Muscle of back (tissue), 11 donors: Measurements from ENCODE around the gene H2AZ1. TPM values are rescaled to one million over a fixed set of nuclear protein-coding genes. Genes with fewer than 3 reads are reported as not detected.

Experiments used
- DNase-seq, 3 donors: peaks; one replicate each; pipeline versions ENCODE4 v3.0.0 to v3.0.0-alpha.2; 2013
- polyA plus RNA-seq, 10 donors: library from polyadenylated mRNA; unstranded; fragments of 120-200 nt; gene quantifications; one replicate each; pipeline ENCODE4 v1.2.1, GENCODE V29; 2013; ENCODE audit not compliant: insufficient read length in 10 of 10

The H2AZ1 gene
- polyA plus RNA-seq, 10 donors, result 153 to 289 (median 194) TPM

- peak in 1 of 3 donors; percentile 5 for DNase-seq
Observed at GRCh38 chr4:99947608-99948007, 2.5 kb downstream of the H2AZ1 start.

GRCh38 chr4:99947190-99947578, 2.9 kb downstream of the H2AZ1 start:
- no peak for DNase-seq

GRCh38 chr4:99946356-99947189, 3.5 kb downstream of the H2AZ1 start, which contains the start of gene DNAJB14:
Gene DNAJB14 (minus strand): TSS chr4:99946618. CDS start chr4:99946571, 47 bp downstream.
- peak; percentile 75 to 93 (median 81) for DNase-seq

- peak; percentile 21 to 72 (median 38) for DNase-seq
Observed at GRCh38 chr4:99945718-99946355, 4.2 kb downstream of the H2AZ1 start.

- DNase-seq, result no peak
Observed at GRCh38 chr4:99943904-99944437, 6.1 kb downstream of the H2AZ1 start.

- DNase-seq, result no peak
Observed at GRCh38 chr4:99938243-99938753, 11.8 kb downstream of the H2AZ1 start.

GRCh38 chr4:99934891-99935290, 15.2 kb downstream of the H2AZ1 start:
- no peak for DNase-seq

GRCh38 chr4:99927566-99927965, 22.5 kb downstream of the H2AZ1 start:
- no peak for DNase-seq

GRCh38 chr4:99921174-99921573, 28.9 kb downstream of the H2AZ1 start:
- DNase-seq, result no peak

GRCh38 chr4:99918656-99919055, 31.4 kb downstream of the H2AZ1 start:
- DNase-seq, result no peak

GRCh38 chr4:99917575-99917974, 32.5 kb downstream of the H2AZ1 start:
- DNase-seq, result no peak

- DNase-seq, result no peak
Observed at GRCh38 chr4:99915449-99915848, 34.6 kb downstream of the H2AZ1 start.

Other genes with a start within 250 kb of the H2AZ1 start
- gene DAPP1, start 133.4 kb downstream of the H2AZ1 start, polyA plus RNA-seq, result 1 to 10 TPM in 9 of 10 donors, under 1 TPM in 1; 0.87 to 3.0 (median 1.8) TPM
- gene LAMTOR3, start 55.8 kb downstream of the H2AZ1 start, polyA plus RNA-seq, result 10 to 100 TPM; 33.9 to 46.9 (median 38.7) TPM
- 10 to 100 TPM; 16.0 to 26.6 (median 21.8) TPM for gene DNAJB14, start 3.7 kb downstream of the H2AZ1 start, polyA plus RNA-seq
- 10 to 100 TPM in 8 of 10 donors, 1 to 10 TPM in 2; 6.0 to 35.5 (median 13.5) TPM for gene DDIT4L, start 240.2 kb upstream of the H2AZ1 start, polyA plus RNA-seq